Measurements from ENCODE around the gene DBR1.

DBR1 gene, protein sequence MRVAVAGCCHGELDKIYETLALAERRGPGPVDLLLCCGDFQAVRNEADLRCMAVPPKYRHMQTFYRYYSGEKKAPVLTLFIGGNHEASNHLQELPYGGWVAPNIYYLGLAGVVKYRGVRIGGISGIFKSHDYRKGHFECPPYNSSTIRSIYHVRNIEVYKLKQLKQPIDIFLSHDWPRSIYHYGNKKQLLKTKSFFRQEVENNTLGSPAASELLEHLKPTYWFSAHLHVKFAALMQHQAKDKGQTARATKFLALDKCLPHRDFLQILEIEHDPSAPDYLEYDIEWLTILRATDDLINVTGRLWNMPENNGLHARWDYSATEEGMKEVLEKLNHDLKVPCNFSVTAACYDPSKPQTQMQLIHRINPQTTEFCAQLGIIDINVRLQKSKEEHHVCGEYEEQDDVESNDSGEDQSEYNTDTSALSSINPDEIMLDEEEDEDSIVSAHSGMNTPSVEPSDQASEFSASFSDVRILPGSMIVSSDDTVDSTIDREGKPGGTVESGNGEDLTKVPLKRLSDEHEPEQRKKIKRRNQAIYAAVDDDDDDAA

DNA sequence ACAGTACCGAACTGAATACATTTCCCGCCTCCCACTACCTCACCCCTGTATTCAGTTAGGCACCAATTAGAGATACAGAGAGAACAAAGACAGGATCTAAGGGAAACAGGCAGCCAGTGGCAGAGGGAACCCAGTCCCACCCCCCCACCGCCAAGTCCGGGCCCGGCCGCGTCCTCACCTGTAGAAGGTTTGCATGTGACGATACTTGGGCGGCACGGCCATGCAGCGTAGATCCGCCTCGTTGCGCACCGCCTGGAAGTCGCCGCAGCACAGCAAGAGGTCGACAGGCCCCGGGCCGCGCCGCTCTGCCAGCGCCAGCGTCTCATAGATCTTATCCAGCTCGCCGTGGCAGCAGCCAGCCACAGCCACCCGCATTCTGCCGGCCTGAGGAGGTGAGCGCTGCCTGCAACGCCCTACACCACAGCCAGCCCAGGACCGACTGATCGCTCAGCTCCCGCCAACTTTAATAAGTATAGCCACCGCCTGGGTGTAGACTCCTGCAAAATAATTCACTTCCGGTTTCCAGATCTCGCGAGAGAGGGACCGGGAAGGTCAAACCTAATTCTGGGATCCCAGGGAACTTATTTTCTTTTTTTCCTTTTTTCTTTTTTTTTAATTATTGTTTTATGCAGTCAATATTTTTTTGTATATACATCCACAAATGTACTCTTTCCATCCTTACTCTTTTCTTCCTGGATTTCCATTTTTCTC, at the start of gene DBR1:
TSS of gene DBR1 (minus strand) at position 501 of the 711 bp plus-strand sequence. CDS start at position 375, 126 bp downstream.
- DNase-seq (ENCODE audit: low spot score): peak; percentile 78

DNA sequence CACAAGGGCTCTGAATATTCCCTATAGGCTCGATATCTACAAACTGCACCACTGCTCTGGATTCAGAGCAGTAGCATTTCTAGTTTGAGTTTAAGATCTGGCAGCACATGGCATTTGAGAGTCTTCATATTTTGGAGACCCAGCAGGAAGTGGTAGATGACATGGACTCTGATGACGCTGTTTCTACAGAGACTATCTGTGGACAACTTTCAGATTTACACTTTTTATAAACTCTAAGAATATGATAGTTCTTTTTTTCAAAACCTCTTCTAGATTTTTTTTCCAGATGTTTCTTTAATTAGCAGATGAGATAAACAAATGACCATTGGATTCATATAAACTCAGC, 48.2 kb upstream of the DBR1 start:
- DNase-seq (ENCODE audit: low spot score): no peak

DNA sequence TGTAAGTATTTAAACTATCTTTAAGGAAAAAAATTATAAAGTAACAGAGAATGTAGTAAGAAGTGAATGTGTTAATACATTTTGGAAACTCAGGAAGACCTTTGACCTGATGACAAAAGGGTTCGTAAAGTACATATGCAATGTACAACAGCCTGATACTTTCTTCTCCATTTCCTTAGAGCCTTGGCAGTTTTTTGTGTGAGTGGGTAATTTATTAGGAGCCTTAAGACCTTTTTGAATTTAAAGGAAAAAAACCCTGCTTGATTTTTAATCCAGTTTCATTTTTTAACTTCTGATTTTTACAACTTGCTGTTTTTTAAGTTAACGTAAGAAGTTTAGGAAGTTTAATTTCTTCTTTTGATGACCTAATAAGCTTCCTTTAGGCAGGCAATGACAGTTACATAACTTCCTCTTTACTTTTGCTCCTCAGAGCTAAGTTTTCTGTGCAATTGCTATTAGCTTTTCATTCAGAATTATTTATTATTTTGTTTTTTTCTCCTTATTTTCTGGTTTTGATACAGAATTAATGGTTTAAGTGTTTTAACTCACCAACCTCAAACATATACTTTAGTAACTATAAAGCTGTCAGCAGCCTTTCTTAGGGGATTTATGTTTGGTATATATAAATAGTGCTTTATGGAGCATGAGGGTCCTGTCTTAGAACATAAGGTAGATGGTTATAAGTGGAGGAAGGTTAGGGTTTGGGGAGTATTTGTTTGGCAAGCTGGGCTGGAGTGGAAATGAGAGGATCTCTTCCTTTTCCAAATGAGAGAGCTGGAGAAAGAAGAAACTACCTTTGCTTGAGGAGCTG, 47.6 kb upstream of the DBR1 start:
- peak; percentile 10 for DNase-seq (ENCODE audit: low spot score)

DNA sequence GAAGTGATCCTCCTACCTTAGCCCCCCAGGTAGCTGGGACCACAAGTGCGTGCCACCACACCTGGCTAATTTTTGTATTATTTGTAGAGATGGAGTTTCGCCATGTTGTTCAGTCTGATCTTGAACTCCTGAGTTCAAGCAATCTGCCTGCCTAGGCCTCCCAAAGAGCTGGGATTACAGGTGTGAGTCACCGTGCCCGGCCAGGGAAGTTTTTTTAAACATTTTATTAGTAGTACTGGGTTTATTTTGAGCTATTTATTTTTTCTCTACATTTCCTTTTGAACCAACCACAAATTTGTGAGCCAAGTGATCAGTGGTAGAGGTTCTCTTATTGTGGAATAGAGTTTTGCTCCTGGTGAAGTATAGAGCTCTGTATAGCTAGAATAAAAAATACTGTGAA, 46.1 kb upstream of the DBR1 start:
- no peak for DNase-seq (ENCODE audit: low spot score)

DNA sequence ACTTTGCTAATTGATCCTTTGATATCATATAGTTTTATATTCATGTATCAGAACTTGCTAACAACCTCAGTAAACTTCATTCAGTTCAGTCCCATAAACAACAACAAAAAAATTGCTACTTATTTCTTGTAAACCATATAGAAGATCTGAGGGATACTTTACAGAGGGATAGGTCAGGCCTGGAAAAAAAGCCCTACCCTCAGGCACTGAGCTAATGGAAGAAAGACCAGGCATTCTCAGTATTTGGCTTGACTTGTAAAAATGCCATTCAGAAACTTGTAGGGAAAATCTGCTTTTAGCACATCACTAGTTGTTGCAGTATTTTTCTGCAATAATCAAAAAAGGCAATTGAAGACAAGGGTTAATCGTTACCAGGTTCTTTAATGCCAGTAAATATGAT, 45.5 kb upstream of the DBR1 start:
- DNase-seq (ENCODE audit: low spot score): no peak

DNA sequence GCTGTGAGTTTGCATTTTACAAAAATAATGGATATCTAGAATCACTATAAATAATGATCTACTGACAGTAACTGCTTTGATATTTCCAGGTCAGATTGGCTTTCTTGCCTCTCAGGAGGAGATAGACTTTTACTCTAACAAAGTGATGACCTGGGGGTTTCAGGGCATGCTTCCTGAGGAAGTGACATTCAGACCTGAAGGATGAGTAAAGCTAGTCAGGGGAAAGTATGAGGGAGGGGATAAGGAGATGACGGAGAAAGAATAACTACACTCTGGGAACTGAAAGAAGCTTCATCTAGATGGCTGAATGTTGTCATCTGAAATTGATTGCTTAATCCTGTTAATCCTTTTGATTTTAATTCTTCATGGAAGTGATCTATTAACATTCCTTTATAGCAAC, 44.5 kb upstream of the DBR1 start:
- DNase-seq (ENCODE audit: low spot score): no peak

DNA sequence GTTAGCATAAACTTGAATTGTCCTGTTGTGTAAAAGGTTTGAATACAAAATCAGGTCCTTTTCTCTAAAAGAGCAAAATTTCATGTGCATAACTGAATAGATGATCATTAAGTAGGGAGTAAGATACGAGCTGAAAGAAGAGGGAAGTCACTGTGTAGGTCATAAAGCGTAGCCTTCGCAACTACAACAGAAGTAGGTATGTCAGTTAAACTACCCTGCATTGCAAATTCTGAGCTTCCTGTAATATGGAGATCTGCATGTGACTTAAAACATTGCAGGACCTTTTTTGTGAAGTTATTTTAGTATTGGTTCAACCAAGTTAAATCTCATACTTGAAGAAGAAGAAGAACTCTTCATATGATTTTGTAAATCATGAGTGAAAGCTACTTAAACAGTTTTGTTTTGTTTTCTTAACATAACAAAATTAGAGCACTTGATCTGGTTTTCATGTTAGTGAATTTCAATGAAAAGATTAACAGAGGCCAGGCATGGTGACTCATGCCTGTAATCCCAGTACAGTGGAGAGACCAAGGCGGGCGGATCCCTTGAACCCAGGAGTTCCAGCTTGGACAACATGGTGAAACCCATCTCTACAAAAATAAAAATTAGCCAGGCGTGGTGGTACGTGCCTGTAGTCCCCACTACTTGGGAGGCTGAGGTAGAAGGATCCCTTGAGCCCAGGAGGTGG, 38.8 kb upstream of the DBR1 start:
- no peak for DNase-seq (ENCODE audit: low spot score)

DNA sequence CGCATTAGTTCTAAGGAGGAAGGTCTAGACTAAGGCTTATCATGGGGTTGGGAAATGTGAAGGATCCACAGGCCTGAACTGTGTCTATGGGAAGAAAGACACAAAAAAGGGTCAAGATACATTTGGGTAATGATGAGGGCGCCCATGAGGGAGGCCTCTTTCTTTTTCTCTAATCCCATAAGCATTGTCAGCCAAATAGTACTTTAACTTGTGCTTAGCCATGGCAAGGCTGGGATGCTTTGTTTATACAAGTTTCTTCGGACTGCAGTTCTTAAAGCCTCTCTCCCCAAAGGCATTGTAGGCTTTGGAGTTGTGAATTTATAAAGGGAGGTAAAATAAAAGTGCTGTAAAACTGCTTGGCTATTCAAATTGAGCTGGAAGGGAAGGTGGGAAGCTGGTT, 35.8 kb upstream of the DBR1 start:
- DNase-seq (ENCODE audit: low spot score): no peak

DNA sequence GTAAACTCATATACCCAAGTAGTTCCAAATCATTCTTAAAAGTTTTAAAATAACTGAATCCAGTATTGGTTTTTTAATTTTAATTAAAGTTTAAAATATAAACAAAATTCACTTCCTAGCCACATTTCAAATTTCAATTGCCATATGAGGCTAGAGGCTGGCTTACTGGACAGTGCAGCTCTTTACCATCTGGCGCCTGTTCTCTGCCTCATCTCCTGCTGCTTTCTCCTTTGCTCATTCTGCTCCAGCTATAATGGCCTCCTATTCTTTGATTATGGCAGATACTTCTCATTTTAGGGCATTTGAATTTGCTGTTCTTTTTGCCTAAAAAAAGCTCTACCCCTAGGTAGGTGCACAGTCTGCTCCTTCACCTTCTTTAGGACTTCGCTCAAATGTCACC, 31.5 kb upstream of the DBR1 start:
- no peak for DNase-seq (ENCODE audit: low spot score)

DNA sequence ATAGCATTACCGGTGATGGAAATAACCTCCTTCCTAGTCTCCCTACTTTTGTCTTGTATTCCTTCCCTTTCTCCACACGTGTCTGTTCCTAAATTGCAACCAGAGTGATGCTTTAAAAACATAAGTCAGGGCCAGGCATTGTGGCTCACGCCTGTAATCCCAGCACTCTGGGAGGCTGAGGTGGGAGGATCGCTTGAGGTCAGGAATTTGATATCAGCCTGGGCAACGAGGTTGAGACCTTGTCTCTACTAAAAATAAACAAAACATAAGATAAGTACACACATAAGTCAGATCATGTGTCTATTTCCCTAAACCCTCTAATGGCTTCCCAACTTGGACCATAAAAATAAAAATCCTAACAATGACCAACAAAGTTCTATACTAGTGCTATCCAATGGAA, 30.8 kb upstream of the DBR1 start:
- DNase-seq (ENCODE audit: low spot score): no peak

DNA sequence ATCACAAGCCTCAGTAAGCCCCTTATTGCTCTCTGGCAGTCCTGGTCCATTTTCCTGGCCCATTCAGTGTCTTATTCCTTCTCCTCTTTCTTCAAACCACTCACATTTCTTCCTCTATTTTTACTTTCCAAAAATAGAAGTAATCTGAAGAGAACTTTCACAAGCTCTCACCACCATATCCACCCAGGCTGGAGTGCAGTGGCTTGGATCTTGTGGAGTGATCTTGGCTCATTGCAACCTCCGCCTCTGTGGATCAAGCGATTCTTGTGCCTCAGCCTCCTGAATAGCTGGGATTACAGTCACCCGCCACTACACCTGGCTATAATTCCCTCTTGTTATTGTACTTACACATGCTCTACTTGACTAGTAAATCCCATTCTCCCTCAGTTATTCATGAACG, 29.2 kb upstream of the DBR1 start:
- no peak for DNase-seq (ENCODE audit: low spot score)

DNA sequence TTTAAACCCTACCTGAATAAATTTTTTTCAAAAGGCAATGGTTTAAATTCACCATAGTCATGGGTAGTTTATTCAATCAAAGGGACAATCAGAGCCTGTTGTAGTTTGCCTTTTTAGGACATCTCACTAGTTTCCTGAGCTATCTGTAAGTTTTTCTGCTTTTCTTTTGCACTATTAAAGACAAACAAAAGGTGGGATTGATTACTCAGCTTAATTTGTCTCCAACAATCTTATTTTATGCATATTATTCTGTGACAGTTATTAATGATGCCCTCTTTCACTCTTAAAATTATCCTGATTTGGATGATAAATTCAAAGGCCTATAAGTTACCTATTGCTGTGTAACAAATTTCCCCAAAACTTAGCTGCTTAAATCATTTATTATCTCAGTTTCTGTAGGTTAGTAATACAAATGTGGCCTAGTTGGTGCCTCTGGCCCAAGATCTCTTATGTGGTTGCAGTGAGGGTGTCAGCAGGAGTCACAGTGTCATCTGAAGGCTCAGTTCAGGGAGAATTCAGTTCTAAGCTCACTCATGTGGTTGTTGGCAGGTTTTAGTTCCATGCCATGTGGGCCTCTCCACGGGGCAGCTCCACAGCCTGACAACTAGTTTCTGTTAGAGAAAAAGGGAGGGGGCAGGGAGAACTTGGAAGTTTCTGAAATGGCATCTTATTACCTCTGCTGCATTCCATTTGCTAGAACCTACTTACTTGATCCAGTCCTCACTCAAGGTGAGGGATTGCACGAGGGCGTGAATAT, 28.4 kb upstream of the DBR1 start:
- no peak for DNase-seq (ENCODE audit: low spot score)

DNA sequence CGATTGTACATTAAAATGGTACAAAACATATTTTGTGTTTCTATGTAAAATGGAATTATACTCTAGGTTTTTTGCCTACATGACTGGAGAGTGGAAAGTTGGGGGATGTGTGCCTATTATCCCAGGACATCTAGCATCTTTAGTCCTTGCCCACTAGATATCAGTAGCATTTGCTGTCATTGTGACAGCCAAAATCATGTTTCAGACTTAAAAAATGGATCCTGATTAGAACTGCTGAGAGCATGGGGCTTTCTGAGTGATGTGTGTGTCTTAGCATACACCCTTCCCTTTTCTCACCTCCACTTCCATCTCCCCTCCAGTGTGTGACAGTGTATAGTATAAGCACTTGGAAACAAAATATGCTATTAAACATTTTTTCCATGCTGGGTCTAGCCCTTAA, 25.7 kb upstream of the DBR1 start:
- no peak for DNase-seq (ENCODE audit: low spot score)

DNA sequence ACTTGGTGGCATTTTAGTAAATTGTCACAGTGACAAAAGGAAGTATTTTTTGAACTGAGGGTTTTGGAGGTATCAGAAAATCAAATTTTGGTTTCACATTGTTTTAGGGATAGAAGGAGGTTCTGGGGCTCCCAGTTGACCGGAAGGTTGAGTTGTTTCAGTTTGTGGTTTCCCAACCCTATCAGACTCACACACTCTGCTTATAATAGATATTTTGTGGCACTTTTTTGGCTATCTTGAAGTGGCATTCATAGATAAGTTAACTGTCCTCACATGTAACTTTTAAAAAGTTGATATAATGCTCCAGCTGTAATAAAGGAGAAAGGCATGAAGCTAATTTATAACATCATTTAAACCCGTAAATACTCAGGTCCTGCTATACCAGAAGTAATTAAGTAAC, 25.1 kb upstream of the DBR1 start:
- DNase-seq (ENCODE audit: low spot score): no peak

DNA sequence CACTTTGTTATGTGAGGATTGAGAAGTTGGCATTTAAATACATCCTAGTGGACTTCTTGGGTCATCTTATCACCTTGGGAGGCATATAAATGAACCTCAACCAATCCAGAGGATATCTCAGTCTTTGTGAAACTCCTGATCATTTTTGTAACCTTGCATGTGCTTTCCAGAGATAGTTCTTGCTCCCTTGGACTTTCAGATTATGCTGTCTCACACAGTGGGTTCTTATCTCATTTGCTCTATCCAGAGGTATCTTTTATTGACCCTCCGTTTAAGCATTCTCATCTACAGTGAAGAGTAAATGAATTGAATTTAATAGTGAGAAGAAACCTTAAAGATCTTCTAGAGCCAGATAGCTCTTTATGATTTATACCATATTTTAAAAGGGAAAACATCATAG, 22.8 kb upstream of the DBR1 start:
- DNase-seq (ENCODE audit: low spot score): no peak

DNA sequence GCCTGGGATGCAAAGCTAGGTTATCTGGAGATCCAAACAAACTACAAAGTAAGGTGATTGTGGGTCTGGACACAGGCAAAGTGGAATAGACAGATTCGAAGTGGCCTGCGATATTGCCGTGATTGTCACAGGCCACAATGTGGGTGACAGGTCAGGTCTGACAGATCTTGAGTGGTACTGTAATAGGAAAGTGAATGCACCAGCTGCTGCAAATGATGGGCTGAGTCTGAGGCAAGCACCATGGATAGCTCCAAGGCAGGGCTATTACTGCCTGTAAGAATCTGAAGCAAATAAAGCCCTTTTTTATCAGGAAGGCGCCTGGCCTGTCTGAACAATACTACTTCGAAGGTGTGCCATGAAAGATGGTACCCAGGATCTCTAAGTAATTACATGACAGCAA, 22.3 kb upstream of the DBR1 start:
- no peak for DNase-seq (ENCODE audit: low spot score)

DNA sequence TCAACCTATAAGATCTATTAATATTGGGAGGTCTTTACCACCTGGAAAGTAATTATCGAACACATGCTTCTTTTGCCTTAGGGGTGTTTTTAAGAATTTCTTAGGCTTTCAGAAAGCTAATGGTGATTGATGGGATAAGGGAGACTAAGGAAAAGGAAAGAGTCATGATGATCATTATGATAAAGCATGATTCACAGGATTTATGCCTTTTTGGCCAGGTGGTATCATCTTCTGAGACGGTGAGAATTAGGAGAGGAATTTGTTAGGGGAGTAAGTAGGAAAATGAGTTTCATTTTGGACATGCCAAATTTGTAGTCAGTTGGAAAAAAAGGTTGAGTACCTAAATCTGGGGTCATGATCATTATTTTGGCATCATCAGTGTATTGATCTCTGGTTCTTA, 21.3 kb upstream of the DBR1 start:
- no peak for DNase-seq (ENCODE audit: low spot score)

DNA sequence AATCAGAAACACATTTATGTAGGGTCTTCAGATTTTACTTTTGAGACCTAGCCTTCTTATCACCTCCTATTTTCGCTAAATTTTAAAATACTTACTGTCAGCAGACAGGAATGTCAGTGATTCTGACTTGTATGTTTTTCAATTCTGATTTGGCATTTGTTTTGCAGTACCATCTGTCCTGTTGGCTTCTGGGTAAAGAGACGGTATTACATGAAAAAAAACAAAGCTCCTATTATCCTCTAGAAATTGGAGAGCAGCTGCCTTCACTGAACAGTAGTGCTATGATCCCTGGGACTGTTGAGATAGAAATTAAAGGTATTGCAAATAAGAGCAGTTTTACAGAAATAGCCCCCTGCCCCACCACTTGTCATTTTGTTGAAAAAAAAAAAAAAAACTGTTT, 20.8 kb upstream of the DBR1 start:
- peak; percentile 47 for DNase-seq (ENCODE audit: low spot score)

DNA sequence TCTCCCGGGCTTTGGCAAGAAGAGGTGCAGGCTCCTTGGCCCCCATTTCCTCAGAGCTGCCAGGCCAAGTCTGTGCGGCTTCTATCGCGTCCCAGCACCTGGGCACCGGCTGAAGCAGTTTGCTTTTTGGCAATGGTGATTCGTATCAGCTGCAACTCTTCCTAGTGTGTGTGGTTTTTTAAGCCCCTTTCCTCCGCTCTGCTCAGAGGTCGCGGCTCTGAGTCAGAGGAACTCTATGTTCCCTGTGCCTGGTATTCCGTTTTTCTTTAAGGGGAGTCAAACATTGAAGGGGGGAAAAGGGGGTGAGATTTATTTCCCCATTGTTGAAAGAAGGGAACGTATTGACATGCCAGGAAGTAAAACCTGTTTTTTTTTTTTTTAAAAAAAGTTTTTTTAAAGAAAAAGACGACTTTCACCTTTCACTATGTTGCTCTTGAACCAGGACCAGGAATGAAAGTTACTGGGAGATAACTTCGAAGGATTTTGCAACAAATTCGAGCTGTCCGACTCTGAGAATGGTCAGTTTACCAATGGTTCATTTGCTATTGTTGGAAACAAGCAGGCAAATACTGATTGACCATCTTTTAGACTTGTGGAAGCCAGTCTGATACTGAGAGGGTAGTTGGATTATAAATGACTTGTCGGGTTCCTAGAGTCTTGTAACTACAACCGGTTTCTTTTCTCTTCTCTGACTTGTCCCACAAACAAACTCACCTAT, 13.5 kb upstream of the DBR1 start:
- DNase-seq (ENCODE audit: low spot score): no peak

DNA sequence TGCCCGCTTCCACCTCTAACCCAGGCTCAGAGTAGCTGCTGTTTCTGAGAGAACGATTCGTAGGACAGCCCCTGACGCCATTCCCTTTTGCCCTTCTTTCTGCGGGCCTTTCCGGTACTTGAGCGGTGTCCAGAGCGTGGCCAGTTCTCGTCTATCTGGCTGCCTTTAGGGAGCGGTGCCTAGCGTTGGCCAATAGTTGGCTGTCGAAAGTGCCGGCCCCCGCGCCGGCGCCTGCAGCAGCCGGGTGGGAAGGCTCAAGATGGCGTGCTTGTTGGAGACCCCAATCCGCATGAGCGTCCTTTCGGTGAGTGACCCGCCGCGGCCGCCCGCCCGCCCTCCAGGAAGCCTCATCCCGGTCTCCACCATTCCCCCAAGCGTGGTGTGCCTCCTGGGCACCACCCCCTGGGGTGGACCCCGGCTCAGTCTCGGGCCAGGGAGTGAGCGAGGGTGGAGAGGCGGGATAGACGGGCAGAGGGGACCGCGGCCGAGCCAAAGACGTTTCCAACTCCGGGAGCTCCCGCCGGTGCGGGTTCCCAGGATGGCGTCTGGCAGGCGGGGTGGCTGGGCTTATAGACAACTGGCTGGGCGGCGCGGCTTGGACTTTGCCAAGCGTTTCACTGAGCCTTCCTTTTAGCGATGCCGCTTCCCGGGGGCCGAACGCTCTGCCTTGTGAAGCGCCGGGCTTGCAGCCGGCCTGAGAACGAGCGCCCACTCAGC, 12.7 kb upstream of the DBR1 start, which contains the start of gene ARMC8:
TSS of gene ARMC8 (plus strand) at position 6 of the 717 bp plus-strand sequence. CDS start at position 260, 254 bp downstream.
- DNase-seq (ENCODE audit: low spot score): no peak

All from putamen (tissue), 1 donor.